ENCODE measurements around the gene GPR150. TPM values are rescaled to one million over a fixed set of nuclear protein-coding genes. Genes with fewer than 3 reads are reported as not detected.

GPR150 gene
- polyA plus RNA-seq, 1 donor (not counting 4 experiments of a cell fraction or from before 2014, with no cell fraction given) = 0.07 TPM

GRCh38 chr5:95668216-95668615 is 48.3 kb downstream of the GPR150 start:
- H4K20me1 ChIP-seq (ENCODE audit: control insufficient read depth, extremely low read depth, insufficient read depth, low read length) = no peaks in the 10 kb centered on the region
- H3K36me3 ChIP-seq (ENCODE audit: control insufficient read depth in 2 of 2, extremely low read depth in 1 of 2, insufficient read depth in 2 of 2, low read length in 2 of 2) = no peaks in the 10 kb centered on the region
- TF ChIP-seq CTCF (optimal IDR thresholded peaks at IDR 0.05 in 1 of 3, IDR thresholded peaks at IDR 0.05 in 1 of 3, conservative IDR thresholded peaks at IDR 0.05 in 1 of 3; ENCODE audit: extremely low read depth in 1 of 3, insufficient read depth in 2 of 3, low read length in 3 of 3) = no peak
- no peak for TF ChIP-seq EZH2 (IDR thresholded peaks at IDR 0.05; ENCODE audit: low read length)
- H3K9me1 ChIP-seq (ENCODE audit: control insufficient read depth, extremely low read depth, insufficient read depth, low read length) = no peaks in the 10 kb centered on the region
- H3K4me3 ChIP-seq (ENCODE audit: control insufficient read depth in 2 of 3, extremely low read depth in 1 of 3, insufficient read depth in 2 of 3, low read depth in 1 of 3, low read length in 3 of 3) = no peak overlapping the region
- no peak overlapping the region for H2AFZ ChIP-seq (ENCODE audit: control insufficient read depth, low read length)
- H3K27me3 ChIP-seq (ENCODE audit: control insufficient read depth, extremely low read depth, insufficient read depth, low read length) = no peaks in the 10 kb centered on the region
- H3K9me3 ChIP-seq (ENCODE audit: control insufficient read depth, low read depth, low read length) = no peaks in the 10 kb centered on the region
- H3K79me2 ChIP-seq (ENCODE audit: control insufficient read depth, insufficient read depth, low read length) = no peaks in the 10 kb centered on the region
- no peak overlapping the region for H3K4me2 ChIP-seq (ENCODE audit: control insufficient read depth, extremely low read depth, insufficient read depth, low read depth, low read length)
- no peak for FAIRE-seq
- no peak for DNase-seq (ENCODE audit: low read depth, low spot score)
- H3K9ac ChIP-seq (ENCODE audit: control insufficient read depth, extremely low read depth, insufficient read depth, low read length) = no peak overlapping the region
- no peak overlapping the region for H3K27ac ChIP-seq (ENCODE audit: control insufficient read depth, insufficient read depth, low read length)
- dilution Hi-C loops (cut with MboI; ENCODE audit: extremely low pct_ligation_motif_present, low sequenced_read_pairs) = no loop called here
- no peaks in the 10 kb centered on the region for H3K4me1 ChIP-seq (ENCODE audit: control insufficient read depth, extremely low read depth, insufficient read depth, low read length)

- TF ChIP-seq CTCF (optimal IDR thresholded peaks at IDR 0.05 in 1 of 3, IDR thresholded peaks at IDR 0.05 in 1 of 3, conservative IDR thresholded peaks at IDR 0.05 in 1 of 3; ENCODE audit: extremely low read depth in 1 of 3, insufficient read depth in 2 of 3, low read length in 3 of 3) = no peak
- no peak for TF ChIP-seq EZH2 (IDR thresholded peaks at IDR 0.05; ENCODE audit: low read length)
- H3K4me2 ChIP-seq (ENCODE audit: control insufficient read depth, extremely low read depth, insufficient read depth, low read depth, low read length) = no peak overlapping the region
- DNase-seq (ENCODE audit: low read depth, low spot score) (no peak), FAIRE-seq (no peak)
- H3K9me3 ChIP-seq (ENCODE audit: control insufficient read depth, low read depth, low read length) = no peaks in the 10 kb centered on the region
- no peaks in the 10 kb centered on the region for H3K4me1 ChIP-seq (ENCODE audit: control insufficient read depth, extremely low read depth, insufficient read depth, low read length)
- H3K27me3 ChIP-seq (ENCODE audit: control insufficient read depth, extremely low read depth, insufficient read depth, low read length) = no peaks in the 10 kb centered on the region
- H3K9ac ChIP-seq (ENCODE audit: control insufficient read depth, extremely low read depth, insufficient read depth, low read length) = no peak overlapping the region
- no peaks in the 10 kb centered on the region for H3K9me1 ChIP-seq (ENCODE audit: control insufficient read depth, extremely low read depth, insufficient read depth, low read length)
- no peaks in the 10 kb centered on the region for H4K20me1 ChIP-seq (ENCODE audit: control insufficient read depth, extremely low read depth, insufficient read depth, low read length)
- H3K27ac ChIP-seq (ENCODE audit: control insufficient read depth, insufficient read depth, low read length) = no peak overlapping the region
- no peaks in the 10 kb centered on the region for H3K36me3 ChIP-seq (ENCODE audit: control insufficient read depth in 2 of 2, extremely low read depth in 1 of 2, insufficient read depth in 2 of 2, low read length in 2 of 2)
- H2AFZ ChIP-seq (ENCODE audit: control insufficient read depth, low read length) = no peak overlapping the region
- no peaks in the 10 kb centered on the region for H3K79me2 ChIP-seq (ENCODE audit: control insufficient read depth, insufficient read depth, low read length)
- no peak overlapping the region for H3K4me3 ChIP-seq (ENCODE audit: control insufficient read depth in 2 of 3, extremely low read depth in 1 of 3, insufficient read depth in 2 of 3, low read depth in 1 of 3, low read length in 3 of 3)
- dilution Hi-C loops (cut with MboI; ENCODE audit: extremely low pct_ligation_motif_present, low sequenced_read_pairs) = no loop called here
These were observed 48.8 kb downstream of the GPR150 start for GRCh38 chr5:95668728-95669127.

Measured in keratinocyte (primary cell).